ENCODE data around the gene SDK1.
"Not testable (repeated sequence)": the region's sequence is repeated elsewhere in the genome, so short reads cannot be mapped to it uniquely, and the experiment has no call there.

Gene SDK1

GRCh38 chr7:3582145-3582544 is 281.1 kb downstream of the SDK1 start:
- H3K4ac ChIP-seq (ENCODE audit: low read depth in 1 of 2, low read length in 2 of 2); H3K27me3 ChIP-seq (ENCODE audit: control insufficient read depth in 1 of 2, insufficient read depth in 1 of 2, low read length in 2 of 2); H4K91ac ChIP-seq (ENCODE audit: low read length); H3K27ac ChIP-seq (ENCODE audit: low read length, poor library complexity, severe bottlenecking); H2BK12ac ChIP-seq (ENCODE audit: low read length in 2 of 2); H3K4me2 ChIP-seq (ENCODE audit: low read length, poor library complexity, severe bottlenecking); H3K79me1 ChIP-seq (replicated peaks; ENCODE audit: low read length, poor library complexity, severe bottlenecking); H2AK5ac ChIP-seq (ENCODE audit: low read length, severe bottlenecking); H2BK15ac ChIP-seq (ENCODE audit: low read depth, poor library complexity, severe bottlenecking); H2AFZ ChIP-seq (ENCODE audit: low read depth, low read length); H3K4me3 ChIP-seq (ENCODE audit: insufficient read depth in 1 of 2, low read depth in 1 of 2, low read length in 2 of 2); H3K4me1 ChIP-seq (ENCODE audit: control insufficient read depth, insufficient read depth, low read depth, low read length); DNase-seq; H2BK5ac ChIP-seq (ENCODE audit: low read depth, low read length, poor library complexity, severe bottlenecking); H3K23ac ChIP-seq (ENCODE audit: low read length in 2 of 2); H3K9ac ChIP-seq (ENCODE audit: low read length); H2BK120ac ChIP-seq (ENCODE audit: low read depth, low read length); H3K14ac ChIP-seq (ENCODE audit: low read length in 2 of 2); H3K36me3 ChIP-seq (ENCODE audit: control insufficient read depth in 1 of 2, insufficient read depth in 2 of 2, low read depth in 1 of 2, low read length in 2 of 2): not testable (repeated sequence)
- peak overlapping the region in 1 of 2 experiments; percentile 32 for H3K18ac ChIP-seq (ENCODE audit: low read depth in 1 of 2, low read length in 2 of 2)
- H4K8ac ChIP-seq (ENCODE audit: low read length): peak overlapping the region; percentile 36
- peaks cover 24% of the 10 kb centered on the region for H3K9me3 ChIP-seq (ENCODE audit: control insufficient read depth, low read length)

GRCh38 chr7:3585826-3586225 is 284.8 kb downstream of the SDK1 start:
- Histone ChIP-seq H3K36me3 (ENCODE audit: control insufficient read depth in 1 of 2, insufficient read depth in 2 of 2, low read depth in 1 of 2, low read length in 2 of 2) (no peaks in the 10 kb centered on the region), H3K9ac (ENCODE audit: low read length) (no peak overlapping the region), H3K79me1 (replicated peaks; ENCODE audit: low read length, poor library complexity, severe bottlenecking) (no peaks in the 10 kb centered on the region), H3K4me1 (ENCODE audit: control insufficient read depth, insufficient read depth, low read depth, low read length) (no peaks in the 10 kb centered on the region), H3K4me2 (ENCODE audit: low read length, poor library complexity, severe bottlenecking) (no peak overlapping the region), H3K23ac (ENCODE audit: low read length in 2 of 2) (no peak overlapping the region), H3K4ac (ENCODE audit: low read depth in 1 of 2, low read length in 2 of 2) (no peak overlapping the region), H2AK5ac (ENCODE audit: low read length, severe bottlenecking) (no peak overlapping the region), H3K18ac (ENCODE audit: low read depth in 1 of 2, low read length in 2 of 2) (no peak overlapping the region), H3K14ac (ENCODE audit: low read length in 2 of 2) (no peak overlapping the region), H3K27me3 (ENCODE audit: control insufficient read depth in 1 of 2, insufficient read depth in 1 of 2, low read length in 2 of 2) (no peaks in the 10 kb centered on the region), H3K9me3 (ENCODE audit: control insufficient read depth, low read length) (no peaks in the 10 kb centered on the region), H3K4me3 (ENCODE audit: insufficient read depth in 1 of 2, low read depth in 1 of 2, low read length in 2 of 2) (no peak overlapping the region), H2BK15ac (ENCODE audit: low read depth, poor library complexity, severe bottlenecking) (no peak overlapping the region), H4K8ac (ENCODE audit: low read length) (no peak overlapping the region), H2BK5ac (ENCODE audit: low read depth, low read length, poor library complexity, severe bottlenecking) (no peak overlapping the region), H2AFZ (ENCODE audit: low read depth, low read length) (no peak overlapping the region), H4K91ac (ENCODE audit: low read length) (no peak overlapping the region), H2BK120ac (ENCODE audit: low read depth, low read length) (no peak overlapping the region), H2BK12ac (ENCODE audit: low read length in 2 of 2) (no peak overlapping the region), H3K27ac (ENCODE audit: low read length, poor library complexity, severe bottlenecking) (no peak overlapping the region)
- 72% methylated on average over 3 of the region's 4 CpGs for WGBS
- no peak for DNase-seq

- 89% methylated on average over 3 of the region's 3 CpGs for WGBS
These were observed 287.3 kb downstream of the SDK1 start for GRCh38 chr7:3588341-3588740.

GRCh38 chr7:3589752-3590151 is 288.7 kb downstream of the SDK1 start:
- H2BK120ac ChIP-seq (ENCODE audit: low read depth, low read length): no peak overlapping the region
- no peaks in the 10 kb centered on the region for H3K4me1 ChIP-seq (ENCODE audit: control insufficient read depth, insufficient read depth, low read depth, low read length)
- no peak overlapping the region for H3K18ac ChIP-seq (ENCODE audit: low read depth in 1 of 2, low read length in 2 of 2)
- no peaks in the 10 kb centered on the region for H3K9me3 ChIP-seq (ENCODE audit: control insufficient read depth, low read length)
- H2AFZ ChIP-seq (ENCODE audit: low read depth, low read length): no peak overlapping the region
- no peak overlapping the region for H3K14ac ChIP-seq (ENCODE audit: low read length in 2 of 2)
- H3K79me1 ChIP-seq (replicated peaks; ENCODE audit: low read length, poor library complexity, severe bottlenecking): no peaks in the 10 kb centered on the region
- no peaks in the 10 kb centered on the region for H3K27me3 ChIP-seq (ENCODE audit: control insufficient read depth in 1 of 2, insufficient read depth in 1 of 2, low read length in 2 of 2)
- no peak overlapping the region for H3K4ac ChIP-seq (ENCODE audit: low read depth in 1 of 2, low read length in 2 of 2)
- no peak overlapping the region for H2AK5ac ChIP-seq (ENCODE audit: low read length, severe bottlenecking)
- no peak overlapping the region for H3K27ac ChIP-seq (ENCODE audit: low read length, poor library complexity, severe bottlenecking)
- H2BK12ac ChIP-seq (ENCODE audit: low read length in 2 of 2): no peak overlapping the region
- no peak overlapping the region for H3K9ac ChIP-seq (ENCODE audit: low read length)
- H3K4me3 ChIP-seq (ENCODE audit: insufficient read depth in 1 of 2, low read depth in 1 of 2, low read length in 2 of 2): no peak overlapping the region
- no peak overlapping the region for H3K23ac ChIP-seq (ENCODE audit: low read length in 2 of 2)
- H2BK5ac ChIP-seq (ENCODE audit: low read depth, low read length, poor library complexity, severe bottlenecking): no peak overlapping the region
- no peak overlapping the region for H4K8ac ChIP-seq (ENCODE audit: low read length)
- H4K91ac ChIP-seq (ENCODE audit: low read length): no peak overlapping the region
- H3K36me3 ChIP-seq (ENCODE audit: control insufficient read depth in 1 of 2, insufficient read depth in 2 of 2, low read depth in 1 of 2, low read length in 2 of 2): no peaks in the 10 kb centered on the region
- 48% methylated on average over 2 of the region's 2 CpGs for WGBS
- no peak overlapping the region for H2BK15ac ChIP-seq (ENCODE audit: low read depth, poor library complexity, severe bottlenecking)
- DNase-seq: no peak
- no peak overlapping the region for H3K4me2 ChIP-seq (ENCODE audit: low read length, poor library complexity, severe bottlenecking)

More at GRCh38 chr7:3588341-3588740, 287.3 kb downstream of the SDK1 start:
- no peak overlapping the region for H2AFZ ChIP-seq (ENCODE audit: low read depth, low read length)
- H3K27me3 ChIP-seq (ENCODE audit: control insufficient read depth in 1 of 2, insufficient read depth in 1 of 2, low read length in 2 of 2): no peaks in the 10 kb centered on the region
- H4K91ac ChIP-seq (ENCODE audit: low read length): no peak overlapping the region
- H3K9ac ChIP-seq (ENCODE audit: low read length): no peak overlapping the region
- H3K79me1 ChIP-seq (replicated peaks; ENCODE audit: low read length, poor library complexity, severe bottlenecking): no peaks in the 10 kb centered on the region
- no peak overlapping the region for H3K4me3 ChIP-seq (ENCODE audit: insufficient read depth in 1 of 2, low read depth in 1 of 2, low read length in 2 of 2)
- H3K4me2 ChIP-seq (ENCODE audit: low read length, poor library complexity, severe bottlenecking): no peak overlapping the region
- H3K27ac ChIP-seq (ENCODE audit: low read length, poor library complexity, severe bottlenecking): no peak overlapping the region
- H3K4ac ChIP-seq (ENCODE audit: low read depth in 1 of 2, low read length in 2 of 2): no peak overlapping the region
- H2BK120ac ChIP-seq (ENCODE audit: low read depth, low read length): no peak overlapping the region
- no peak overlapping the region for H3K14ac ChIP-seq (ENCODE audit: low read length in 2 of 2)
- H3K23ac ChIP-seq (ENCODE audit: low read length in 2 of 2): no peak overlapping the region
- no peak overlapping the region for H4K8ac ChIP-seq (ENCODE audit: low read length)
- no peak overlapping the region for H2BK12ac ChIP-seq (ENCODE audit: low read length in 2 of 2)
- H2BK15ac ChIP-seq (ENCODE audit: low read depth, poor library complexity, severe bottlenecking): no peak overlapping the region
- no peak overlapping the region for H3K18ac ChIP-seq (ENCODE audit: low read depth in 1 of 2, low read length in 2 of 2)
- H2AK5ac ChIP-seq (ENCODE audit: low read length, severe bottlenecking): no peak overlapping the region
- H3K9me3 ChIP-seq (ENCODE audit: control insufficient read depth, low read length): no peaks in the 10 kb centered on the region
- no peak for DNase-seq
- no peaks in the 10 kb centered on the region for H3K36me3 ChIP-seq (ENCODE audit: control insufficient read depth in 1 of 2, insufficient read depth in 2 of 2, low read depth in 1 of 2, low read length in 2 of 2)
- H2BK5ac ChIP-seq (ENCODE audit: low read depth, low read length, poor library complexity, severe bottlenecking): no peak overlapping the region
- H3K4me1 ChIP-seq (ENCODE audit: control insufficient read depth, insufficient read depth, low read depth, low read length): no peaks in the 10 kb centered on the region

Data from mesenchymal stem cell (in vitro differentiated cells and primary cell).